NCI-H1694 treated with DMSO at 0.1 percent for 48 hours (cell line): ENCODE results near the gene KCNT1.
"Not testable (repeated sequence)": the region's sequence is repeated elsewhere in the genome, so short reads cannot be mapped to it uniquely, and the experiment has no call there.

Experiments
- DNase-seq: peaks from one replicate; lab custom pipeline; 2025; lab: John Stamatoyannopoulos, UW

Gene KCNT1

GRCh38 chr9:135701959-135702721, at the start of gene KCNT1:
Gene KCNT1, plus strand, starts transcription at chr9:135702185. Its CDS starts 74 bp downstream, at chr9:135702259.
- peak; percentile 35 for DNase-seq

GRCh38 chr9:135655317-135655716, 46.7 kb upstream of the KCNT1 start:
- DNase-seq: no peak

- DNase-seq: no peak
These were observed 44.6 kb upstream of the KCNT1 start for GRCh38 chr9:135657416-135657815.

- DNase-seq: no peak
These were observed 42.7 kb upstream of the KCNT1 start for GRCh38 chr9:135659252-135659651.

- DNase-seq: no peak
These were observed 41.6 kb upstream of the KCNT1 start for GRCh38 chr9:135660407-135660806.

GRCh38 chr9:135661816-135662560, 40.0 kb upstream of the KCNT1 start:
- DNase-seq: no peak

GRCh38 chr9:135662758-135663450, 39.1 kb upstream of the KCNT1 start, which contains the start of gene LCN9:
Gene LCN9, plus strand, starts transcription at chr9:135663309. Its CDS starts 13 bp downstream, at chr9:135663322.
- no peak for DNase-seq

- DNase-seq: no peak
These were observed 38.6 kb upstream of the KCNT1 start for GRCh38 chr9:135663451-135663770.

GRCh38 chr9:135663857-135664256, 38.1 kb upstream of the KCNT1 start:
- DNase-seq: no peak

- no peak for DNase-seq
These were observed 37.7 kb upstream of the KCNT1 start for GRCh38 chr9:135664266-135664665.

- DNase-seq: no peak
These were observed 36.9 kb upstream of the KCNT1 start for GRCh38 chr9:135664801-135665794.

GRCh38 chr9:135665795-135666189, 36.2 kb upstream of the KCNT1 start:
- no peak for DNase-seq

GRCh38 chr9:135666534-135667462, 35.2 kb upstream of the KCNT1 start:
- DNase-seq: no peak

- DNase-seq: no peak
These were observed 34.5 kb upstream of the KCNT1 start for GRCh38 chr9:135667463-135668001.

- not testable (repeated sequence) for DNase-seq
These were observed 33.0 kb upstream of the KCNT1 start for GRCh38 chr9:135669018-135669417.

GRCh38 chr9:135669616-135670285, 32.2 kb upstream of the KCNT1 start:
- no peak for DNase-seq

- no peak for DNase-seq
These were observed 31.0 kb upstream of the KCNT1 start for GRCh38 chr9:135670721-135671590.

- DNase-seq: no peak
These were observed 30.4 kb upstream of the KCNT1 start for GRCh38 chr9:135671591-135672041.
